PC-9 (cell line): Measurements from ENCODE around the gene FAM221B. TPM values are rescaled to one million over a fixed set of nuclear protein-coding genes. Genes with fewer than 3 reads are reported as not detected.

Experiments used
- BruUV-seq: library from RNA; stranded (reverse); fragments of 400-500 nt; replicated peaks from 2 replicates; lab custom pipeline; 2021; lab: Mats Ljungman, UMichigan
- CTCF ChIA-PET: fragments of 300-600 bp; sonication (Branson Sonifier 250); formaldehyde crosslinking; loops from one replicate; lab custom pipeline; 2022; ENCODE audit warnings: antibody characterized with exemption; lab: Charles Lee
- POLR2A ChIA-PET: fragments of 300-600 bp; sonication (Branson Sonifier 250); formaldehyde crosslinking; loops from one replicate; lab custom pipeline; 2022; ENCODE audit warnings: antibody characterized with exemption; ENCODE audit not compliant: unreplicated experiment; lab: Charles Lee
- DNase-seq, 2 experiments: peaks; one replicate each; pipeline versions ENCODE4 v3.0.0 to v3.0.0-alpha.2; 2015 to 2022; ENCODE audit warnings: mixed read lengths in 1 of 2
- H2AFZ ChIP-seq: fragments of 200-600 bp; sonication (generic); 2 replicates; pipeline ENCODE4 v1.8.1; 2017; ENCODE audit warnings: antibody characterized with exemption
- H3F3A ChIP-seq: fragments of 200-600 bp; sonication (generic); 2 replicates; pipeline ENCODE4 v1.8.1; 2017; ENCODE audit warnings: antibody characterized with exemption, mild to moderate bottlenecking, low read depth; ENCODE audit not compliant: insufficient read depth
- H3K27ac ChIP-seq: fragments of 200-600 bp; sonication (generic); 2 replicates; pipeline ENCODE4 v1.6.1; 2016; ENCODE audit warnings: mixed run types
- H3K27me3 ChIP-seq: fragments of 200-600 bp; sonication (generic); 2 replicates; pipeline ENCODE4 v1.6.1; 2016; ENCODE audit warnings: low read depth, mixed run types; ENCODE audit not compliant: insufficient read depth
- H3K36me3 ChIP-seq: fragments of 200-600 bp; sonication (generic); 2 replicates; pipeline ENCODE4 v1.6.1; 2016; ENCODE audit warnings: low read depth, mixed run types
- H3K4me1 ChIP-seq: fragments of 200-600 bp; sonication (generic); replicated peaks from 2 replicates; pipeline ENCODE4 v1.6.1; 2016; ENCODE audit warnings: mixed run types; ENCODE audit not compliant: insufficient read depth
- H3K4me2 ChIP-seq: fragments of 200-600 bp; sonication (generic); 2 replicates; pipeline ENCODE4 v1.6.1; 2017; ENCODE audit warnings: mixed run types
- H3K4me3 ChIP-seq: fragments of 200-600 bp; sonication (generic); 2 replicates; pipeline ENCODE4 v1.6.1; 2016; ENCODE audit warnings: mixed run types
- H3K79me2 ChIP-seq: fragments of 200-600 bp; sonication (generic); 2 replicates; pipeline ENCODE4 v1.6.1; 2017; ENCODE audit warnings: low read depth, mixed run types
- H3K9me2 ChIP-seq: fragments of 200-600 bp; sonication (generic); 2 replicates; pipeline ENCODE4 v1.8.1; 2017; ENCODE audit warnings: mild to moderate bottlenecking; ENCODE audit not compliant: insufficient read depth
- H3K9me3 ChIP-seq: fragments of 200-600 bp; sonication (generic); 2 replicates; pipeline ENCODE4 v1.8.1; 2016; ENCODE audit warnings: low read depth; ENCODE audit not compliant: insufficient read depth
- H4K20me1 ChIP-seq: fragments of 200-600 bp; sonication (generic); 2 replicates; pipeline ENCODE4 v1.8.1; 2017; ENCODE audit not compliant: insufficient read depth
- CTCF ChIP-seq: fragments of 200-600 bp; sonication (generic); conservative IDR thresholded peaks from 2 replicates; pipeline ENCODE4 v1.6.1; 2017; ENCODE audit warnings: mixed run types, antibody characterized with exemption, mild to moderate bottlenecking, moderate library complexity
- EZH2 ChIP-seq: fragments of 200-600 bp; sonication (generic); IDR thresholded peaks from 2 replicates; pipeline ENCODE4 v1.8.0; 2017; ENCODE audit warnings: antibody characterized with exemption, low read depth
- intact Hi-C: fragments of 100-400 bp; cut with micrococcal nuclease; formaldehyde crosslinking; loops from one replicate; pipeline ENCODE4 v1.10.0; 2022; ENCODE audit not compliant: unreplicated experiment
- total RNA-seq: library from RNA; stranded (reverse); gene quantifications from 2 replicates; pipeline ENCODE4 v1.2.3, GENCODE V29; 2021

The FAM221B gene
- total RNA-seq, 1 experiment from 2014 or later: not detected

- Histone ChIP-seq H3K27me3 (no peaks in the 10 kb centered on the region), H3K27ac (no peak overlapping the region), H3K36me3 (0 out of 2 replicates have a peak, but pooled peaks cover 2% of the 10 kb centered on the region), H2AFZ (no peak overlapping the region), H3K4me3 (no peak overlapping the region), H3K4me1 (no peaks in the 10 kb centered on the region), H3K9me2 (no peaks in the 10 kb centered on the region), H3K4me2 (no peak overlapping the region), H3K9me3 (no peaks in the 10 kb centered on the region), H4K20me1 (no peaks in the 10 kb centered on the region), H3F3A (no peaks in the 10 kb centered on the region), H3K79me2 (no peaks in the 10 kb centered on the region)
- no peak for TF ChIP-seq CTCF
- no peak for TF ChIP-seq EZH2
- ChIA-PET POLR2A (no interaction called here), CTCF (no interaction called here)
- intact Hi-C loops: no loop called here
- BruUV-seq: no TSS peak
- no peak for DNase-seq
These were observed 50.0 kb downstream of the FAM221B start for GRCh38 chr9:35778496-35778895.

- H3K4me2 ChIP-seq: no peak overlapping the region
- ChIA-PET CTCF (no interaction called here), POLR2A (no interaction called here)
- H3F3A ChIP-seq: peaks cover 14% of the 10 kb centered on the region
- DNase-seq: no peak
- no TSS peak for BruUV-seq
- H4K20me1 ChIP-seq: no peaks in the 10 kb centered on the region
- peaks cover 15% of the 10 kb centered on the region for H3K4me1 ChIP-seq
- no peaks in the 10 kb centered on the region for H3K27me3 ChIP-seq
- no peak overlapping the region for H3K4me3 ChIP-seq
- no peak overlapping the region for H2AFZ ChIP-seq
- no peak overlapping the region for H3K27ac ChIP-seq
- no peak for TF ChIP-seq CTCF
- no peak for TF ChIP-seq EZH2
- intact Hi-C loops: no loop called here
- no peaks in the 10 kb centered on the region for H3K9me3 ChIP-seq
- H3K79me2 ChIP-seq: no peaks in the 10 kb centered on the region
- H3K36me3 ChIP-seq: no peaks in the 10 kb centered on the region
- H3K9me2 ChIP-seq: no peaks in the 10 kb centered on the region
These were observed 52.5 kb downstream of the FAM221B start for GRCh38 chr9:35776018-35776417.

DNA sequence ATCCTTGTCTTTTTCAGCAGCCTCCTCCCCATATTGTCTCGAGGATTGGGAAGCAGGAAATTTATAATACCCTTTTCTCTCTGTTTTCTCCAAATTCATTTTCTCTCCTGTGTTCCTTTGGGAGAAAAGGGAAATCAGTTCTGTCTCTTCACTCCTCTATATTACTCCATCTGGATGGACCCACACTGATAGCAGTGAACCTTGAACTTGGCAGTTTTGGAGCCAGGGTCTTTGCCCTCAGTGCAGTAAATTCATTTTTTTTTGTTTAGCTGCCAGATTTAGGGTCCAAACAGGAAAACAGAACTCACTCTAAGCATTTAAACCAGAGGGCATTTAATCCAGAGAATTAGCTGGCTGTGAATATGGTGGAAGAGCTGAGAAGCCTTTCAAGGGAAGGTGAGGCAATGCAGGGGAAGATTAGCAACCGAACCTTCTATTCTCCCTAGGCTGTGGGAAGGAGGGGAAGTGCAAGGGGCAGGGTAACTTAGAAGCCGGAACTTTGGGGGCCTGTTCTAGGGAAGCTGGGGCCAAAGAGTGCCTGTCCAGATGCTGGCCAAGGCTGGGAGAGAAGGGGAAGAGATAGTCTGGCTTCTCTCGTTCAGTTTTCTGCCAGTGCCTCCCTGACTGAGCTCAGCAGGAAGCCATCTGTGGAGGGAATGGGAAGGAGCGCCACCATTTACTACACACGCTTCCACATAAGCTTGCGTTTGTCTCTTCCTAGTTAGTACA lies 53.5 kb downstream of the FAM221B start:
- H4K20me1 ChIP-seq: no peaks in the 10 kb centered on the region
- H3K79me2 ChIP-seq: no peaks in the 10 kb centered on the region
- intact Hi-C loops: no loop called here
- no peaks in the 10 kb centered on the region for H3K9me3 ChIP-seq
- ChIA-PET CTCF (no interaction called here), POLR2A (no interaction called here)
- no peak overlapping the region for H3K4me2 ChIP-seq
- H3K27ac ChIP-seq: no peak overlapping the region
- peaks cover 21% of the 10 kb centered on the region for H3K4me1 ChIP-seq
- H3K27me3 ChIP-seq: no peaks in the 10 kb centered on the region
- DNase-seq: no peak
- TF ChIP-seq EZH2 (no peak), CTCF (no peak)
- peaks cover 17% of the 10 kb centered on the region for H3F3A ChIP-seq
- H3K9me2 ChIP-seq: no peaks in the 10 kb centered on the region
- H2AFZ ChIP-seq: no peak overlapping the region
- H3K36me3 ChIP-seq: no peaks in the 10 kb centered on the region
- no TSS peak for BruUV-seq
- H3K4me3 ChIP-seq: no peak overlapping the region
